ENCODE data around the gene ACBD6. TPM values are rescaled to one million over a fixed set of nuclear protein-coding genes. Genes with fewer than 3 reads are reported as not detected.

Gene ACBD6
- total RNA-seq, 1 experiment from 2014 or later = 48.5 TPM

GRCh38 chr1:180545991-180546390 is 43.6 kb upstream of the ACBD6 start:
- no TSS peak for BruUV-seq (replicated peaks)
- ATAC-seq = no peak
- Histone ChIP-seq H3K27me3 (ENCODE audit: control insufficient read depth, insufficient read depth, low read length) (no peaks in the 10 kb centered on the region), H3K36me3 (ENCODE audit: control insufficient read depth, insufficient read depth, low read length) (no peaks in the 10 kb centered on the region), H3K4me3 (ENCODE audit: low read depth in 2 of 2, low read length in 2 of 2) (no peak overlapping the region), H3K9me3 (ENCODE audit: control insufficient read depth, insufficient read depth, low read depth, low read length) (no peaks in the 10 kb centered on the region), H3K27ac (ENCODE audit: low read length) (no peak overlapping the region), H3K4me1 (ENCODE audit: control insufficient read depth, insufficient read depth, low read length) (no peaks in the 10 kb centered on the region)
- in situ Hi-C loops (cut with HindIII; ENCODE audit: low pct_unique_long_range_greater_than_20kb, low sequenced_read_pairs) = no loop called here
- ChIA-PET POLR2A (no interaction called here), CTCF (no interaction called here)
- DNase-seq (ENCODE audit: low read depth, low spot score) = no peak
- intact Hi-C loops (cut with micrococcal nuclease; ENCODE audit: unreplicated experiment) = no loop called here
- TF ChIP-seq REST (IDR thresholded peaks at IDR 0.05; ENCODE audit: insufficient read depth in 1 of 2, low read depth in 2 of 2, low read length in 1 of 2) (no peak), SIN3A (IDR thresholded peaks at IDR 0.05; ENCODE audit: borderline replicate concordance, insufficient read depth, low read depth, low read length) (no peak), TCF7L2 (IDR thresholded peaks at IDR 0.05; ENCODE audit: low read depth, low read length) (no peak), POLR2AphosphoS5 (IDR thresholded peaks at IDR 0.05; ENCODE audit: low read depth, low read length) (no peak), CTCF (IDR thresholded peaks at IDR 0.05) (no peak)

GRCh38 chr1:180544050-180544449 is 41.7 kb upstream of the ACBD6 start:
- intact Hi-C loops (cut with micrococcal nuclease; ENCODE audit: unreplicated experiment) (no loop called here), in situ Hi-C loops (cut with HindIII; ENCODE audit: low pct_unique_long_range_greater_than_20kb, low sequenced_read_pairs) (no loop called here)
- ATAC-seq (no peak), DNase-seq (ENCODE audit: low read depth, low spot score) (no peak)
- ChIA-PET POLR2A (no interaction called here), CTCF (no interaction called here)
- no peaks in the 10 kb centered on the region for H3K27me3 ChIP-seq (ENCODE audit: control insufficient read depth, insufficient read depth, low read length)
- no peak for TF ChIP-seq TCF7L2 (IDR thresholded peaks at IDR 0.05; ENCODE audit: low read depth, low read length)
- H3K4me1 ChIP-seq (ENCODE audit: control insufficient read depth, insufficient read depth, low read length) = no peaks in the 10 kb centered on the region
- BruUV-seq (replicated peaks) = no TSS peak
- no peaks in the 10 kb centered on the region for H3K36me3 ChIP-seq (ENCODE audit: control insufficient read depth, insufficient read depth, low read length)
- H3K9me3 ChIP-seq (ENCODE audit: control insufficient read depth, insufficient read depth, low read depth, low read length) = no peaks in the 10 kb centered on the region
- no peak overlapping the region for H3K27ac ChIP-seq (ENCODE audit: low read length)
- H3K4me3 ChIP-seq (ENCODE audit: low read depth in 2 of 2, low read length in 2 of 2) = no peak overlapping the region

- no TSS peak for BruUV-seq (replicated peaks)
Measured at GRCh38 chr1:180542838-180543145, 40.4 kb upstream of the ACBD6 start.

More at GRCh38 chr1:180542838-180543145, 40.4 kb upstream of the ACBD6 start:
- H3K27ac ChIP-seq (ENCODE audit: low read length) = no peak overlapping the region
- TF ChIP-seq TCF7L2 (IDR thresholded peaks at IDR 0.05; ENCODE audit: low read depth, low read length) = no peak
- no peak for TF ChIP-seq REST (IDR thresholded peaks at IDR 0.05; ENCODE audit: insufficient read depth in 1 of 2, low read depth in 2 of 2, low read length in 1 of 2)
- TF ChIP-seq SIN3A (IDR thresholded peaks at IDR 0.05; ENCODE audit: borderline replicate concordance, insufficient read depth, low read depth, low read length) = no peak
- TF ChIP-seq POLR2AphosphoS5 (IDR thresholded peaks at IDR 0.05; ENCODE audit: low read depth, low read length) = no peak
- TF ChIP-seq CTCF (IDR thresholded peaks at IDR 0.05) = no peak
- H3K9me3 ChIP-seq (ENCODE audit: control insufficient read depth, insufficient read depth, low read depth, low read length) = no peaks in the 10 kb centered on the region
- ATAC-seq (no peak), DNase-seq (ENCODE audit: low read depth, low spot score) (no peak)
- in situ Hi-C loops (cut with HindIII; ENCODE audit: low pct_unique_long_range_greater_than_20kb, low sequenced_read_pairs) (no loop called here), intact Hi-C loops (cut with micrococcal nuclease; ENCODE audit: unreplicated experiment) (no loop called here)
- H3K4me3 ChIP-seq (ENCODE audit: low read depth in 2 of 2, low read length in 2 of 2) = no peak overlapping the region
- ChIA-PET POLR2A (no interaction called here), CTCF (no interaction called here)
- H3K4me1 ChIP-seq (ENCODE audit: control insufficient read depth, insufficient read depth, low read length) = no peaks in the 10 kb centered on the region
- no peaks in the 10 kb centered on the region for H3K36me3 ChIP-seq (ENCODE audit: control insufficient read depth, insufficient read depth, low read length)
- peaks cover 2% of the 10 kb centered on the region; the same call in 1 of the 2 replicates for H3K27me3 ChIP-seq (ENCODE audit: control insufficient read depth, insufficient read depth, low read length)

Data from Panc1 (cell line).